ENCODE data around the gene AMER1. TPM values are rescaled to one million over a fixed set of nuclear protein-coding genes. Genes with fewer than 3 reads are reported as not detected.
"Not testable (repeated sequence)": the region's sequence is repeated elsewhere in the genome, so short reads cannot be mapped to it uniquely, and the experiment has no call there.

Gene AMER1
- 1 to 10 TPM; 1.1 to 4.9 (median 1.9) TPM for polyA plus RNA-seq
- long read RNA-seq, donor 1, full-length matches to known transcripts: 1 of 1 reads
- long read RNA-seq, donor 1, partial matches to known transcripts: 0 of 1 reads
- long read RNA-seq, donor 1, other reads (novel, unspliced or antisense): 0 of 1 reads
- long read RNA-seq, donor 2: 0 reads
- long read RNA-seq, donor 3, full-length matches to known transcripts: 4 of 4 reads
- long read RNA-seq, donor 3, partial matches to known transcripts: 0 of 4 reads
- long read RNA-seq, donor 3, other reads (novel, unspliced or antisense): 0 of 4 reads
- long read RNA-seq, donor 4: 0 reads
- long read RNA-seq, donor 5: 0 reads
- long read RNA-seq, donor 6: 0 reads
- long read RNA-seq, donor 7, full-length matches to known transcripts: 3 of 3 reads
- long read RNA-seq, donor 7, partial matches to known transcripts: 0 of 3 reads
- long read RNA-seq, donor 7, other reads (novel, unspliced or antisense): 0 of 3 reads
- long read RNA-seq, donor 8, full-length matches to known transcripts: 2 of 2 reads
- long read RNA-seq, donor 8, partial matches to known transcripts: 0 of 2 reads
- long read RNA-seq, donor 8, other reads (novel, unspliced or antisense): 0 of 2 reads
- long read RNA-seq, donor 9: 0 reads
- long read RNA-seq, donor 10, full-length matches to known transcripts: 2 of 2 reads
- long read RNA-seq, donor 10, partial matches to known transcripts: 0 of 2 reads
- long read RNA-seq, donor 10, other reads (novel, unspliced or antisense): 0 of 2 reads

- Histone ChIP-seq H3K9me3 (ENCODE audit: control insufficient read depth in 2 of 2, insufficient read depth in 1 of 2, low read depth in 1 of 2, low read length in 1 of 2) (no peaks in the 10 kb centered on the region), H3K4me3 (ENCODE audit: low read depth in 1 of 3, low read length in 3 of 3) (peak within 1 kb of the TSS; percentile 57 to 69 (median 67)), H3K27ac (ENCODE audit: low read depth in 1 of 3, low read length in 2 of 3) (peak within 1 kb of the TSS; percentile 89 to 97 (median 94)), H3K4me1 (ENCODE audit: control insufficient read depth in 3 of 3, insufficient read depth in 2 of 3, low read depth in 1 of 3, low read length in 2 of 3) (peaks cover 0 to 10% (median 0%) of the 10 kb centered on the region in 3 donors), H3K36me3 (ENCODE audit: control insufficient read depth in 3 of 3, insufficient read depth in 2 of 3, low read depth in 1 of 3, low read length in 3 of 3) (no peaks in the 10 kb centered on the region), H3K27me3 (ENCODE audit: control insufficient read depth in 3 of 3, insufficient read depth in 3 of 3, low read length in 3 of 3) (no peaks in the 10 kb centered on the region)
- 0 to 49% (median 10%) methylated on average over 4 to 29 of the region's 29 CpGs for WGBS, 3 donors
- DNase-seq (no peak), FAIRE-seq (no peak)
Measured at GRCh38 chrX:64205441-64205734, at the start of gene AMER1. Gene AMER1, minus strand, starts transcription at chrX:64205708. Its CDS starts 12,422 bp downstream, at chrX:64193286.

- WGBS, 3 donors: 75 to 84% (median 84%) methylated on average over 16 to 17 of the region's 17 CpGs
- H3K4me1 ChIP-seq (ENCODE audit: control insufficient read depth in 3 of 3, insufficient read depth in 2 of 3, low read depth in 1 of 3, low read length in 2 of 3): no peaks in the 10 kb centered on the region
- FAIRE-seq: no peak
Measured at GRCh38 chrX:64230123-64230970, 24.8 kb upstream of the AMER1 start, which contains the start of gene ASB12. Gene ASB12, minus strand, starts transcription at chrX:64230607. Its CDS starts 4,957 bp downstream, at chrX:64225650.

GRCh38 chrX:64229154-64229553, 23.6 kb upstream of the AMER1 start:
- FAIRE-seq: no peak

More at GRCh38 chrX:64230123-64230970, 24.8 kb upstream of the AMER1 start, which contains the start of gene ASB12:
- no peak within 1 kb of the TSS for H3K4me3 ChIP-seq (ENCODE audit: low read depth in 1 of 3, low read length in 3 of 3)
- no peaks in the 10 kb centered on the region for H3K27me3 ChIP-seq (ENCODE audit: control insufficient read depth in 3 of 3, insufficient read depth in 3 of 3, low read length in 3 of 3)
- no peaks in the 10 kb centered on the region for H3K36me3 ChIP-seq (ENCODE audit: control insufficient read depth in 3 of 3, insufficient read depth in 2 of 3, low read depth in 1 of 3, low read length in 3 of 3)
- DNase-seq: no peak
- H3K9me3 ChIP-seq (ENCODE audit: control insufficient read depth in 2 of 2, insufficient read depth in 1 of 2, low read depth in 1 of 2, low read length in 1 of 2): no peaks in the 10 kb centered on the region
- no peak within 1 kb of the TSS for H3K27ac ChIP-seq (ENCODE audit: low read depth in 1 of 3, low read length in 2 of 3)

GRCh38 chrX:64218023-64218422, 12.5 kb upstream of the AMER1 start:
- no peak for DNase-seq
- Histone ChIP-seq H3K4me3 (ENCODE audit: low read depth in 1 of 3, low read length in 3 of 3) (no peak overlapping the region), H3K27me3 (ENCODE audit: control insufficient read depth in 3 of 3, insufficient read depth in 3 of 3, low read length in 3 of 3) (no peaks in the 10 kb centered on the region), H3K4me1 (ENCODE audit: control insufficient read depth in 3 of 3, insufficient read depth in 2 of 3, low read depth in 1 of 3, low read length in 2 of 3) (no peaks in the 10 kb centered on the region), H3K27ac (ENCODE audit: low read depth in 1 of 3, low read length in 2 of 3) (no peak overlapping the region), H3K9me3 (ENCODE audit: control insufficient read depth in 2 of 2, insufficient read depth in 1 of 2, low read depth in 1 of 2, low read length in 1 of 2) (no peaks in the 10 kb centered on the region), H3K36me3 (ENCODE audit: control insufficient read depth in 3 of 3, insufficient read depth in 2 of 3, low read depth in 1 of 3, low read length in 3 of 3) (no peaks in the 10 kb centered on the region)
- no peak for FAIRE-seq
- 90 to 99% (median 97%) methylated on average over 4 of the region's 4 CpGs for WGBS, 3 donors

More at GRCh38 chrX:64229154-64229553, 23.6 kb upstream of the AMER1 start:
- Histone ChIP-seq H3K27me3 (ENCODE audit: control insufficient read depth in 3 of 3, insufficient read depth in 3 of 3, low read length in 3 of 3) (no peaks in the 10 kb centered on the region), H3K4me3 (ENCODE audit: low read depth in 1 of 3, low read length in 3 of 3) (no peak overlapping the region), H3K27ac (ENCODE audit: low read depth in 1 of 3, low read length in 2 of 3) (no peak overlapping the region), H3K4me1 (ENCODE audit: control insufficient read depth in 3 of 3, insufficient read depth in 2 of 3, low read depth in 1 of 3, low read length in 2 of 3) (no peaks in the 10 kb centered on the region), H3K9me3 (ENCODE audit: control insufficient read depth in 2 of 2, insufficient read depth in 1 of 2, low read depth in 1 of 2, low read length in 1 of 2) (no peaks in the 10 kb centered on the region), H3K36me3 (ENCODE audit: control insufficient read depth in 3 of 3, insufficient read depth in 2 of 3, low read depth in 1 of 3, low read length in 3 of 3) (no peaks in the 10 kb centered on the region)
- WGBS, 3 donors: 7 to 33% (median 22%) methylated on average over 3 of the region's 3 CpGs
- peak; percentile 27 to 35 for DNase-seq

- H3K36me3 ChIP-seq (ENCODE audit: control insufficient read depth in 3 of 3, insufficient read depth in 2 of 3, low read depth in 1 of 3, low read length in 3 of 3); H3K9me3 ChIP-seq (ENCODE audit: control insufficient read depth in 2 of 2, insufficient read depth in 1 of 2, low read depth in 1 of 2, low read length in 1 of 2); FAIRE-seq; H3K4me1 ChIP-seq (ENCODE audit: control insufficient read depth in 3 of 3, insufficient read depth in 2 of 3, low read depth in 1 of 3, low read length in 2 of 3); H3K4me3 ChIP-seq (ENCODE audit: low read depth in 1 of 3, low read length in 3 of 3); H3K27ac ChIP-seq (ENCODE audit: low read depth in 1 of 3, low read length in 2 of 3); H3K27me3 ChIP-seq (ENCODE audit: control insufficient read depth in 3 of 3, insufficient read depth in 3 of 3, low read length in 3 of 3): not testable (repeated sequence)
- peak in 1 of 2 donors; percentile 30 for DNase-seq
Measured at GRCh38 chrX:64213989-64214388, 8.5 kb upstream of the AMER1 start.

- peak overlapping the region; percentile 89 to 97 (median 94) for H3K27ac ChIP-seq (ENCODE audit: low read depth in 1 of 3, low read length in 2 of 3)
- peak overlapping the region in 2 of 3 donors; percentile 67 to 69 for H3K4me3 ChIP-seq (ENCODE audit: low read depth in 1 of 3, low read length in 3 of 3)
- H3K36me3 ChIP-seq (ENCODE audit: control insufficient read depth in 3 of 3, insufficient read depth in 2 of 3, low read depth in 1 of 3, low read length in 3 of 3): no peaks in the 10 kb centered on the region
- H3K27me3 ChIP-seq (ENCODE audit: control insufficient read depth in 3 of 3, insufficient read depth in 3 of 3, low read length in 3 of 3): no peaks in the 10 kb centered on the region
- FAIRE-seq (no peak), DNase-seq (no peak)
- no peaks in the 10 kb centered on the region for H3K9me3 ChIP-seq (ENCODE audit: control insufficient read depth in 2 of 2, insufficient read depth in 1 of 2, low read depth in 1 of 2, low read length in 1 of 2)
- 13 to 58% (median 38%) methylated on average over 5 of the region's 5 CpGs for WGBS, 3 donors
- H3K4me1 ChIP-seq (ENCODE audit: control insufficient read depth in 3 of 3, insufficient read depth in 2 of 3, low read depth in 1 of 3, low read length in 2 of 3): peaks cover 0 to 10% (median 0%) of the 10 kb centered on the region in 3 donors
Measured at GRCh38 chrX:64206556-64207162, 1.2 kb upstream of the AMER1 start.

DNA sequence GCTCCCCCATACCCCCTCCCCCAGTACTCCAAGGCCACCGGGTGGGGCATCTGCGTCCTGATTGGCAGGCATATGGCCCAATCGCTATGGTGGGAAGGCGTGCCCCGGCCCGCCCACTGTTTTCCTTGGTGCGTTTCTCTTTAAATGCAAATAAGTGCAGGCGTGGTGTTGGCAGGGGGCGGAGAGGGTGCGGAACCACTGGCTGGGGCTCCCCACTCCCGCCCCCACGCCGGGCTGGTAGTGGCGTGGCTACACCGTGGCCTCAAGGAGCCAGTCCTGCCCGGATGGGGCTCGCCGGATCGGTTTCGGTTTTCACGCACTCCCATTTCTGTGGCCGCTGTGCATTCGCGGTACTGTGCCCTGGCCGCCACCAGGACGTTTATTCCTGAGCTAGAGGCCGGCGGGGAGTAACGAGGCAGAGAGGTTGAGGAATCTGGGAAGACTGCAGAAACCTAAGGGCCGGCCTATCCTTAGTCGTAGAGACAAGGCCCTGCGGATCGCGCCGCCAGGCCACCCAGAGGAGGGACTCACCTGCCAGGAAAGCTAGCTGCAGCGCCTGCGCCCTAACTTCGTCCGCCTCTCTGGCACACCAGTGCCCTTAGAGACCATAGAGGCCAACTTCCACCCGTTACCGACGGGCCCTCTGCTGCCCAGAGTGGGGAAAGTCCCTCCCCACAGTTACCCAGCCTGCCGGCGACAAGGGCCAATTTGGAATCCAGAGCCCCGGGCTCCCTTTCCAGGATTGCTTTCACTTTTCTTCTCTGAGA, 410 bp upstream of the AMER1 start:
- Histone ChIP-seq H3K27ac (ENCODE audit: low read depth in 1 of 3, low read length in 2 of 3) (peak overlapping the region; percentile 89 to 97 (median 94)), H3K27me3 (ENCODE audit: control insufficient read depth in 3 of 3, insufficient read depth in 3 of 3, low read length in 3 of 3) (no peaks in the 10 kb centered on the region), H3K4me3 (ENCODE audit: low read depth in 1 of 3, low read length in 3 of 3) (peak overlapping the region; percentile 57 to 69 (median 67)), H3K9me3 (ENCODE audit: control insufficient read depth in 2 of 2, insufficient read depth in 1 of 2, low read depth in 1 of 2, low read length in 1 of 2) (no peaks in the 10 kb centered on the region), H3K4me1 (ENCODE audit: control insufficient read depth in 3 of 3, insufficient read depth in 2 of 3, low read depth in 1 of 3, low read length in 2 of 3) (peaks cover 0 to 10% (median 0%) of the 10 kb centered on the region in 3 donors), H3K36me3 (ENCODE audit: control insufficient read depth in 3 of 3, insufficient read depth in 2 of 3, low read depth in 1 of 3, low read length in 3 of 3) (no peaks in the 10 kb centered on the region)
- WGBS, 3 donors: 0 to 29% (median 8%) methylated on average over 23 to 45 of the region's 45 CpGs
- FAIRE-seq (no peak), DNase-seq (peak; percentile 92 to 93)

Data from small intestine (tissue), 16 donors.